Liver (tissue), 9 donors: ENCODE data around the gene SERPINB10. TPM values are rescaled to one million over a fixed set of nuclear protein-coding genes. Genes with fewer than 3 reads are reported as not detected.
"Not testable (repeated sequence)": the region's sequence is repeated elsewhere in the genome, so short reads cannot be mapped to it uniquely, and the experiment has no call there.

Experiments
- DNase-seq: peaks from one replicate; pipeline ENCODE4 v3.0.0-alpha.2; 2017; ENCODE audit warnings: low spot score
- H3K27ac ChIP-seq, 2 donors: one replicate each; pipeline ENCODE4 v1.7.0; 2013; ENCODE audit warnings: inconsistent platforms in 2 of 2, low read length in 2 of 2, control low read depth in 1 of 2, low read depth in 1 of 2, mild to moderate bottlenecking in 1 of 2
- H3K27me3 ChIP-seq, 4 donors: one replicate each; pipeline versions ENCODE4 v1.6.1 to v1.7.0; 2013; ENCODE audit warnings: low read length in 3 of 4, inconsistent platforms in 1 of 4, mild to moderate bottlenecking in 1 of 4, moderate library complexity in 1 of 4; ENCODE audit not compliant: control insufficient read depth in 4 of 4, insufficient read depth in 4 of 4
- H3K36me3 ChIP-seq, 4 donors: one replicate each; pipeline versions ENCODE4 v1.6.1 to v1.7.0; 2013; ENCODE audit warnings: low read length in 3 of 4, mild to moderate bottlenecking in 3 of 4, low read depth in 1 of 4, moderate library complexity in 1 of 4; ENCODE audit not compliant: control insufficient read depth in 4 of 4, insufficient read depth in 3 of 4
- H3K4me1 ChIP-seq, 4 donors: one replicate each; pipeline versions ENCODE4 v1.6.1 to v1.7.0; 2013; ENCODE audit warnings: low read length in 3 of 4, mild to moderate bottlenecking in 3 of 4, moderate library complexity in 1 of 4; ENCODE audit not compliant: control insufficient read depth in 4 of 4, insufficient read depth in 4 of 4
- H3K4me3 ChIP-seq, 3 donors: one replicate each; pipeline versions ENCODE4 v1.6.1 to v1.7.0; 2013; ENCODE audit warnings: low read length in 3 of 3, control low read depth in 1 of 3, low read depth in 1 of 3, mild to moderate bottlenecking in 1 of 3
- H3K9ac ChIP-seq, 2 donors: one replicate each; pipeline ENCODE4 v1.7.0; 2013; ENCODE audit warnings: low read length in 2 of 2, mild to moderate bottlenecking in 2 of 2, moderate library complexity in 2 of 2, control low read depth in 1 of 2, low read depth in 1 of 2
- H3K9me3 ChIP-seq, 4 donors: one replicate each; pipeline versions ENCODE4 v1.6.1 to v1.7.0; 2013; ENCODE audit warnings: low read length in 3 of 4; ENCODE audit not compliant: control insufficient read depth in 4 of 4
- EGR1 ChIP-seq, 2 donors: IDR thresholded peaks; 2 replicates each; pipeline ENCODE4 v1.6.1; 2016 to 2018; ENCODE audit warnings: antibody characterized with exemption in 2 of 2, low read depth in 2 of 2
- FOXA1 ChIP-seq: IDR thresholded peaks from 2 replicates; pipeline ENCODE4 v1.6.1; 2016; ENCODE audit warnings: antibody characterized with exemption
- GABPA ChIP-seq, 2 donors: IDR thresholded peaks in 1 of 2; conservative IDR thresholded peaks in 1 of 2; 2 replicates each; pipeline ENCODE4 v1.6.1; 2016; ENCODE audit warnings: antibody characterized with exemption in 2 of 2, mild to moderate bottlenecking in 1 of 2, moderate library complexity in 1 of 2
- HNF4A ChIP-seq, 2 donors: conservative IDR thresholded peaks; 2 replicates each; pipeline ENCODE4 v1.6.1; 2016; ENCODE audit warnings: antibody characterized with exemption in 2 of 2, mild to moderate bottlenecking in 2 of 2
- JUND ChIP-seq, 2 donors: IDR thresholded peaks; 2 replicates each; pipeline ENCODE4 v1.6.1; 2016; ENCODE audit warnings: antibody characterized with exemption in 2 of 2
- RAD21 ChIP-seq, 2 donors: IDR thresholded peaks; 2 replicates each; pipeline ENCODE4 v1.6.1; 2016; ENCODE audit warnings: antibody characterized with exemption in 2 of 2, mild to moderate bottlenecking in 2 of 2
- RXRA ChIP-seq, 2 donors: IDR thresholded peaks; 2 replicates each; pipeline ENCODE4 v1.6.1; 2017 to 2018; ENCODE audit warnings: antibody characterized with exemption in 2 of 2, mild to moderate bottlenecking in 1 of 2
- SP1 ChIP-seq: IDR thresholded peaks from 2 replicates; pipeline ENCODE4 v1.6.1; 2018; ENCODE audit warnings: antibody characterized with exemption, mild to moderate bottlenecking
- TAF1 ChIP-seq: conservative IDR thresholded peaks from 2 replicates; pipeline ENCODE4 v1.6.1; 2016; ENCODE audit warnings: antibody characterized with exemption, mild to moderate bottlenecking
- YY1 ChIP-seq: IDR thresholded peaks from 2 replicates; pipeline ENCODE4 v1.6.1; 2016; ENCODE audit warnings: antibody characterized with exemption, mild to moderate bottlenecking
- WGBS: extraction: QIAGEN DNeasy Blood & Tissue Kit; methylation state at CpG from one replicate; pipeline ENCODE4 v1.1.7; 2013; 5-methylcytosine and 5-hydroxymethylcytosine counted together
- polyA plus RNA-seq, 2 donors: library from polyadenylated mRNA; stranded (reverse) in 1 of 2; unstranded in 1 of 2; fragments of 200-250 nt in 1 of 2; fragments of >200 nt in 1 of 2; fragmentation: Nextera tagmentation in 1 of 2; extraction: Ambion mirVana in 1 of 2; gene quantifications; one replicate each; pipeline versions ENCODE4 v1.2.1 to v1.2.3, GENCODE V29; 2013 to 2015
- total RNA-seq, 2 donors: library from RNA; depleted of rRNA; stranded (reverse); fragments of >200 nt; gene quantifications; one replicate each; pipeline ENCODE4 v1.2.3, GENCODE V29; 2014
- TF ChIP-seq, protein P1 (sequence below): IDR thresholded peaks from 2 replicates; pipeline ENCODE4 v1.6.1; 2016; ENCODE audit warnings: antibody characterized with exemption
- TF ChIP-seq, protein P2 (sequence below): IDR thresholded peaks from 2 replicates; pipeline ENCODE4 v1.6.1; 2016; ENCODE audit warnings: antibody characterized with exemption
- TF ChIP-seq, protein P3 (sequence below): IDR thresholded peaks from 2 replicates; pipeline ENCODE4 v1.6.1; 2016; ENCODE audit warnings: antibody characterized with exemption
- TF ChIP-seq, protein P4 (sequence below): IDR thresholded peaks from 2 replicates; pipeline ENCODE4 v1.6.1; 2016; ENCODE audit warnings: antibody characterized with exemption, mild to moderate bottlenecking
- TF ChIP-seq, protein P5 (sequence below): fragments of 150-350 bp; IDR thresholded peaks from 2 replicates; pipeline ENCODE4 v1.5.1; 2017; ENCODE audit warnings: improper control_type of control experiment, low read depth, low read length; ENCODE audit not compliant: missing input control
- donor health status: healthy.
- donor health status: healthy.
- donor health status: healthy.
- donor health status: healthy.
- donor health status: healthy.

The SERPINB10 gene
- total and polyA plus RNA-seq, 4 donors, result 4.6 TPM; not detected in 3

DNA sequence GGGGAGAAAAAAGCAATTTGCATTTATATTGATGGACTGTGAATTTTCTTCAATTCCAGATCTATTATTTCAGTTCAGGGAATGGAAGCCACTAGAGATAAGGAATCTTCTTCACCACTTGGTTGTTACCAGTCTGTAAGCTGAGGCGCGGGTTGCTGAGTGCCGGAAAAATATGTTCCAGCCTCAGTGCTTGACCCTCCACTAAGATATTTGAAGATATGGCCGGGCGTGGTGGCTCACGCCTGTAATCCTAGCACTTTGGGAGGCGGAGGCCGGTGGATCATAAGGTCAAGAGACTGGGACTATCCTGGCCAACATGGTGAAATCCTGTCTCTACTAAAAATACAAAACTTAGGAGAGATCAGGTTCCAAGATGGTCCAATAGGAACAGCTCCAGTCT, 32.2 kb downstream of the SERPINB10 start:
- TF ChIP-seq, protein P1, sequence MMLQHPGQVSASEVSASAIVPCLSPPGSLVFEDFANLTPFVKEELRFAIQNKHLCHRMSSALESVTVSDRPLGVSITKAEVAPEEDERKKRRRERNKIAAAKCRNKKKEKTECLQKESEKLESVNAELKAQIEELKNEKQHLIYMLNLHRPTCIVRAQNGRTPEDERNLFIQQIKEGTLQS, result no peak
- TF ChIP-seq, protein P2, sequence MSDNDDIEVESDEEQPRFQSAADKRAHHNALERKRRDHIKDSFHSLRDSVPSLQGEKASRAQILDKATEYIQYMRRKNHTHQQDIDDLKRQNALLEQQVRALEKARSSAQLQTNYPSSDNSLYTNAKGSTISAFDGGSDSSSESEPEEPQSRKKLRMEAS, result no peak
- TF ChIP-seq YY1, result no peak
- TF ChIP-seq, protein P3, sequence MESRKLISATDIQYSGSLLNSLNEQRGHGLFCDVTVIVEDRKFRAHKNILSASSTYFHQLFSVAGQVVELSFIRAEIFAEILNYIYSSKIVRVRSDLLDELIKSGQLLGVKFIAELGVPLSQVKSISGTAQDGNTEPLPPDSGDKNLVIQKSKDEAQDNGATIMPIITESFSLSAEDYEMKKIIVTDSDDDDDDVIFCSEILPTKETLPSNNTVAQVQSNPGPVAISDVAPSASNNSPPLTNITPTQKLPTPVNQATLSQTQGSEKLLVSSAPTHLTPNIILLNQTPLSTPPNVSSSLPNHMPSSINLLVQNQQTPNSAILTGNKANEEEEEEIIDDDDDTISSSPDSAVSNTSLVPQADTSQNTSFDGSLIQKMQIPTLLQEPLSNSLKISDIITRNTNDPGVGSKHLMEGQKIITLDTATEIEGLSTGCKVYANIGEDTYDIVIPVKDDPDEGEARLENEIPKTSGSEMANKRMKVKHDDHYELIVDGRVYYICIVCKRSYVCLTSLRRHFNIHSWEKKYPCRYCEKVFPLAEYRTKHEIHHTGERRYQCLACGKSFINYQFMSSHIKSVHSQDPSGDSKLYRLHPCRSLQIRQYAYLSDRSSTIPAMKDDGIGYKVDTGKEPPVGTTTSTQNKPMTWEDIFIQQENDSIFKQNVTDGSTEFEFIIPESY, result no peak
- TF ChIP-seq JUND (IDR thresholded peaks at IDR 0.05), result no peak
- TF ChIP-seq, protein P4, sequence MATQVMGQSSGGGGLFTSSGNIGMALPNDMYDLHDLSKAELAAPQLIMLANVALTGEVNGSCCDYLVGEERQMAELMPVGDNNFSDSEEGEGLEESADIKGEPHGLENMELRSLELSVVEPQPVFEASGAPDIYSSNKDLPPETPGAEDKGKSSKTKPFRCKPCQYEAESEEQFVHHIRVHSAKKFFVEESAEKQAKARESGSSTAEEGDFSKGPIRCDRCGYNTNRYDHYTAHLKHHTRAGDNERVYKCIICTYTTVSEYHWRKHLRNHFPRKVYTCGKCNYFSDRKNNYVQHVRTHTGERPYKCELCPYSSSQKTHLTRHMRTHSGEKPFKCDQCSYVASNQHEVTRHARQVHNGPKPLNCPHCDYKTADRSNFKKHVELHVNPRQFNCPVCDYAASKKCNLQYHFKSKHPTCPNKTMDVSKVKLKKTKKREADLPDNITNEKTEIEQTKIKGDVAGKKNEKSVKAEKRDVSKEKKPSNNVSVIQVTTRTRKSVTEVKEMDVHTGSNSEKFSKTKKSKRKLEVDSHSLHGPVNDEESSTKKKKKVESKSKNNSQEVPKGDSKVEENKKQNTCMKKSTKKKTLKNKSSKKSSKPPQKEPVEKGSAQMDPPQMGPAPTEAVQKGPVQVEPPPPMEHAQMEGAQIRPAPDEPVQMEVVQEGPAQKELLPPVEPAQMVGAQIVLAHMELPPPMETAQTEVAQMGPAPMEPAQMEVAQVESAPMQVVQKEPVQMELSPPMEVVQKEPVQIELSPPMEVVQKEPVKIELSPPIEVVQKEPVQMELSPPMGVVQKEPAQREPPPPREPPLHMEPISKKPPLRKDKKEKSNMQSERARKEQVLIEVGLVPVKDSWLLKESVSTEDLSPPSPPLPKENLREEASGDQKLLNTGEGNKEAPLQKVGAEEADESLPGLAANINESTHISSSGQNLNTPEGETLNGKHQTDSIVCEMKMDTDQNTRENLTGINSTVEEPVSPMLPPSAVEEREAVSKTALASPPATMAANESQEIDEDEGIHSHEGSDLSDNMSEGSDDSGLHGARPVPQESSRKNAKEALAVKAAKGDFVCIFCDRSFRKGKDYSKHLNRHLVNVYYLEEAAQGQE, result no peak
- TF ChIP-seq GABPA (IDR thresholded peaks at IDR 0.05 in 1 of 2, conservative IDR thresholded peaks at IDR 0.05 in 1 of 2), result no peak
- TF ChIP-seq EGR1 (IDR thresholded peaks at IDR 0.05; ENCODE audit: low read depth in 2 of 2), result no peak
- TF ChIP-seq, protein P5, sequence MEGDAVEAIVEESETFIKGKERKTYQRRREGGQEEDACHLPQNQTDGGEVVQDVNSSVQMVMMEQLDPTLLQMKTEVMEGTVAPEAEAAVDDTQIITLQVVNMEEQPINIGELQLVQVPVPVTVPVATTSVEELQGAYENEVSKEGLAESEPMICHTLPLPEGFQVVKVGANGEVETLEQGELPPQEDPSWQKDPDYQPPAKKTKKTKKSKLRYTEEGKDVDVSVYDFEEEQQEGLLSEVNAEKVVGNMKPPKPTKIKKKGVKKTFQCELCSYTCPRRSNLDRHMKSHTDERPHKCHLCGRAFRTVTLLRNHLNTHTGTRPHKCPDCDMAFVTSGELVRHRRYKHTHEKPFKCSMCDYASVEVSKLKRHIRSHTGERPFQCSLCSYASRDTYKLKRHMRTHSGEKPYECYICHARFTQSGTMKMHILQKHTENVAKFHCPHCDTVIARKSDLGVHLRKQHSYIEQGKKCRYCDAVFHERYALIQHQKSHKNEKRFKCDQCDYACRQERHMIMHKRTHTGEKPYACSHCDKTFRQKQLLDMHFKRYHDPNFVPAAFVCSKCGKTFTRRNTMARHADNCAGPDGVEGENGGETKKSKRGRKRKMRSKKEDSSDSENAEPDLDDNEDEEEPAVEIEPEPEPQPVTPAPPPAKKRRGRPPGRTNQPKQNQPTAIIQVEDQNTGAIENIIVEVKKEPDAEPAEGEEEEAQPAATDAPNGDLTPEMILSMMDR, result no peak
- TF ChIP-seq FOXA1, result no peak
- no peak for TF ChIP-seq RXRA (IDR thresholded peaks at IDR 0.05)
- TF ChIP-seq RAD21 (IDR thresholded peaks at IDR 0.05), result no peak
- TF ChIP-seq HNF4A (conservative IDR thresholded peaks at IDR 0.05), result no peak
- TF ChIP-seq TAF1, result no peak
- no peak for TF ChIP-seq SP1
- Histone ChIP-seq H3K36me3 (no peaks in the 10 kb centered on the region), H3K4me3 (no peak overlapping the region), H3K9ac (no peak overlapping the region), H3K9me3 (no peaks in the 10 kb centered on the region), H3K27ac (no peak overlapping the region), H3K4me1 (peaks cover 0 to 10% (median 2%) of the 10 kb centered on the region in 4 donors), H3K27me3 (peaks cover 0 to 6% (median 0%) of the 10 kb centered on the region in 4 donors)
- DNase-seq, result no peak
- 94% methylated on average over 8 of the region's 8 CpGs for WGBS

DNA sequence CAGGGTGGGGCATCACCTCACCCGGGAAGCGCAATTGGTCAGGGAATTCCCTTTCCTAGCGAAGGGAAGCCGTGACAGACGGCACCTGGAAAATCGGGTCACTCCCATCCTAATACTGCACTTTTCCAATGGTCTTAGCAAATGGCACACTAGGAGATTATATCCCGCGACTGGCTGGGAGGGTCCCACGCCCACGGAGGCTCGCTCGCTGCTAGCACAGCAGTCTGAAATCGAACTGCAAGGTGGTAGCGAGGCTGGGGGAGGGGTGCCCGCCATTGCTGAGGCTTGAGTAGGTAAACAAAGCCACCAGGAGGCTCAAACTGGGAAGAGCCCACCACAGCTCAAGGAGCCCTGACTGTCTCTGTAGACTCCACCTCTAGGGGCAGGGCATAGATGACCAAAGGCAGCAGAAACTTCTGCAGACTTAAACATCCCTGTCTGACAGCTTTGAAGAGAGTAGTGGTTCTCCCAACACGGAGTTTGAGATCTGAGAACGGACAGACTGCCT, 32.8 kb downstream of the SERPINB10 start:
- not testable (repeated sequence) for H3K4me3 ChIP-seq, H3K4me1 ChIP-seq, H3K36me3 ChIP-seq, H3K9me3 ChIP-seq, H3K9ac ChIP-seq, H3K27me3 ChIP-seq, H3K27ac ChIP-seq, DNase-seq
- WGBS, result 77% methylated on average over 17 of the region's 17 CpGs
